SHP77 treated with DMSO at 0.1 percent for 48 hours (cell line): ENCODE data around the gene SLC7A6.
A peak's percentile ranks its signal among the peaks of the same experiment; 100 is the strongest.

Experiments used
- DNase-seq: peaks from one replicate; lab custom pipeline; 2025; lab: John Stamatoyannopoulos, UW

SLC7A6 gene

GRCh38 chr16:68306633-68307032, 42.3 kb downstream of the SLC7A6 start:
- no peak for DNase-seq

DNA sequence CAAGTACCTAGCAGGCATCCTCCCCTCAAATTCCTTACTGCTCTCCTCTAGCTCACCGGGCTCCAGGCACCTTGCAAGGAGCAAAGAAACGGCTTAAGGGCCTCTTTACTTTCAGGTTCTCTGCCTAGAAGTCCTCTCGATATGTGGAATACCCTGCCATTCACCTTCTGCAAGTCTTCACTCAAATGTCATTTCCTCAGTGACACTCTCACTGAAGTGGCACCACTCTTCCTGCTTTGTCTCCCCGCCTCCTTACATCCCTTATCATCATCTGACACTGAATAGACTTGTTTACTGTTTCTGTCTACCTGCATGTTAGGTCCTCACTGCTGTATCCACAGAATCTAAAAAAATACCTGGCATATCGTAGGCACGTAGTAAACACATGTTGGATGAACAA, 45.5 kb downstream of the SLC7A6 start:
- DNase-seq = no peak

- no peak for DNase-seq
Measured at GRCh38 chr16:68310437-68310773, 46.1 kb downstream of the SLC7A6 start.

- peak; percentile 73 for DNase-seq
Measured at GRCh38 chr16:68310774-68311511, 46.6 kb downstream of the SLC7A6 start, which contains the start of the genes PRMT7 and SLC7A6OS. PRMT7 (plus strand) TSS chr16:68311019; CDS start chr16:68315980, 4,961 bp downstream. SLC7A6OS (minus strand) TSS chr16:68310946; CDS start chr16:68310926, 20 bp downstream.

DNA sequence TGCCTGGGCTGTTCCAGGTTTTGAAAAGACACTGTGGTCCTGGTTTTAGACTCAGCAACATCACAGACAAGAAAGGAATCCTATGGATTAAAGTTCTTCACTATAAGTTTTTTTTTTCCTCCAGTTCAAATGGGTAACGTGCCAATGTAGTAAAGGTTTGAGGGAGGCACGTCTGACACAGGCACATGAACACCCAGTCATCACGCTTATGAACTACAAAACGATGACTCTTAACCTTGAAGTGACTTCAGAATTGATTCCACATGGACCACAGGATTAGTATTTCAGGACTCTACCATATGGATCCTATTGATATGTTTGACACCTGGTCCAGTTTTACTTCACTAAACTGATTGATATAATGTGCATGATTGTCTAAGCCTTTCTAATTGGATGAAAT, 48.8 kb downstream of the SLC7A6 start:
- no peak for DNase-seq

GRCh38 chr16:68319185-68319908, 55.0 kb downstream of the SLC7A6 start:
- no peak for DNase-seq

DNA sequence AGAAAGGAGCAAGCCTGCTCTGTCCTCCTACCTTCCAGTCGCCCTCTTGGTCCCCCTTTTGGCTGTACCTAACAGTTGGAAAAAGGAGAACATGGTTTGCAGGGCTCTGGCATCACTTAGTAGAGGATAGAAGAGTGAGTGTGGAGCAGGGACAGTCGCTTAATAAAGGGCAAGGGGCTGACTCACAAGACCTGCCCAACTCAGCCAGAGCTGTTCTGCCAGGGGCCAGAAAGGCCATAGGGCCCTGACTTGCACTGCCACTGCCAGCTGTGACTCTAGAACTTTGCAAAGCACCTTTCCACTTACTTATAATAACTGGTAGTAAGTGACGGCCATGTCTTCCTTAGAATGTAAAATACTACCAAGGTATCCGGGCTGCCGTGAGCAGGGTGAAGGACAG, 60.0 kb downstream of the SLC7A6 start:
- no peak for DNase-seq

DNA sequence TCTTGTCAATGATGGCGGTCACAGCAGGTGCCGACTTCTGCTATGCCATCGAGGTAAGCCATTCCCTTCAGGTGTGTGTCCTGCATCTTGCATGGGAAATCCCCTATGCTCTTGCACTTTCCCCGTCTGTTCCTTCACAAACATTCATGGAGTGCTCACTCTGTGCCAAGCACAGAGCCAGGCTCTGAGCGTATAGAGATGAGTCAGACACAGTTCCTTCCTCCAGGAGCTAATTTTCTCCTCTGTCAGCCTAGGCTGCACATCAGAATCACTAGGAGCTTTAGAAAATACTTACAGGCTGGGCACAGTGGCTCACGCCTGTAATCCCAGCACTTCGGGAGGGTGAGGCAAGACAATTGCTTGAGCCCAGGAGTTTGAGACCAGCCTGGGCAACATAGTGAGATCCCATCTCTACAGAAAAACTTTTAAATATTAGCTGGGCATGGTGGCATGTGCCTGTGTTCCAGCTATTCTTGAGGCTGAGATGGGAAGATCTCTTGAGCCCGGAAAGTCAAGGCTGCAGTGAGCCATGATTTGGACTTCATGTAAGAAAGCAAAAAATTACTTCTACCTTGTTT, 60.5 kb downstream of the SLC7A6 start:
- no peak for DNase-seq

GRCh38 chr16:68328151-68328859, 64.0 kb downstream of the SLC7A6 start:
- peak; percentile 58 for DNase-seq

- DNase-seq = no peak
Measured at GRCh38 chr16:68328860-68329390, 64.6 kb downstream of the SLC7A6 start.

DNA sequence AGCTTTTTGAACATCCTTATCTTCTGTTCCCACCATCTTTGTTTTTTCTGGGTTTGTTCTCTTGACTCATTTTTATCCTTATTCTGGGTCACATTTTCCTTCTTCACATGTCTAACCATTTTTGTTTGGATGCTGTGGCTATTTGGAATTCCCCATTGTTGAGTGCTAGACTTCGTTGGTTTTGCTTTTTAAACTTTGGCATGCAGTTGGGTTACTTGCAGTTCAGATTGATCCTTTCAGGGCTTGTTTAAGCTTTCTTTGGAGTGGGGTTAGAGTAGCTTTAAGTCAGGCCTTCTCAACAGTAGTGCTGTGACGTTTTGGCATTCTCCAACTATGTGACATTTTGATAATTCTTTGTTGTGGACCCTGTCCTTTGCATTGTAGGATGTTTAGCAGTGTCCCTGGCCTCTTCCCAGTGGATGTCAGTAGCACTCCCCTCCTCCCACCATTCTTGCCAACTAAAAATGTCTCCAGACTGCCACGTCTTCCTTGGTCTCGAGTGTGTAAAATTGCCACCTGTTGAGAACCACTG, 67.6 kb downstream of the SLC7A6 start:
- DNase-seq = no peak

- no peak for DNase-seq
Measured at GRCh38 chr16:68332411-68333121, 68.2 kb downstream of the SLC7A6 start.

GRCh38 chr16:68335175-68335574, 70.8 kb downstream of the SLC7A6 start:
- DNase-seq = no peak

DNA sequence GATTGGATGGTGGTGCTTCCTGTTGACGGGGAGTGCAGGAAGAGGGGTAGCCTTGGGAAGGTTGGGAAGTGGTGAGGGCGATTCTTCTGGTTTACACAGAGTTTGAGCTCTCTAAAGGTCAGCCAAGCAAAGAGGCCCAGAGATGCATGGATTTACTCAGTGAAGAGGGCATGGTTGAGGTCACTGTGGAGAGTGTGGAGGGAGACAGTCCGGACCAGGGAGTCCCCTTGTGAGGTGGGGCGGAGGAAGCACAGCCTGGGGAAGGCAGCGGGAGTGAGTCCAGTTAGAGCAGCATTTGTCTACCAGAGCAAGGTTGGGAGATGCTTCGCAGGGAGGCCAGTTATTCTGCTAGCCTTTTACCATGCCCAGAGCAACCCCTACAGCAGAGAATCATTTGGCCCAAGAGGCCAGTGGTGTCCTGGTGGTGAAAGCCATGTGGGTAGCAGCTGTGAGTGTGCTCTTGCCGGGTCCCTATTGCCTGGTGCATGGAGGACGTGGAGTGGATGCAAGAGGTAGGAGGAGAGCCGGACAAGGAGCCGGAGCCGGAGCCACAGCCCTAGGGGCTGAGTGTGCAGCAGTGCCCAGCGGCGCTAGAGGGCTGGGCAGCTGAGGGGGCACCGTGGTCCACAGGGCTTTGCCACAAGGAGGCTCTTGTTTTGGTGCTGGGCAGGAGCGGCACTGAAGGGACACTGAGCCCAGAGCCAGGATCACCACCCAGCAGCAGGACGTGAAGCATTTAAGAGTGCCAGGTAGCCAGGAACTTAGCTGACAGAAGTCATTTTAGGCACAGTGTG, 74.2 kb downstream of the SLC7A6 start:
- DNase-seq = no peak

- no peak for DNase-seq
Measured at GRCh38 chr16:68339214-68339613, 74.9 kb downstream of the SLC7A6 start.

DNA sequence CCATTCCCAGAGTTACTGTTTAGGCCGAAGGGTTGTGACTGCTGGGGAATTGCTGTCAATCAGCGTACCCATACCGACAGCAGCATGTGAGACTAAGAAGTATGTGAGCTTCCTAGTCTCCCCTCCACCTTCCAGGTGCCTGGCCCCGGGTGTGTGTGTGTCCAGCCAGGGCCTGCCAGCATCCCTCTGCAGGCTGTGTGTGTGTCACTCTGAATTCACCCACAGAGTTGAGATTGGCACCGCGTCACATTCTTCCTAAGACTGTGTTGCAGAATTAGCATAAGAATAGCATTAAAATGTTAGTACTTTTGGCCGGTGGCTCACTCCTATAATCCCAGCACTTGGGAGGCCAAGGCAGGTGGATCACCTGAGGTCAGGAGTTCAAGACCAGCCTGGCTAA, 78.3 kb downstream of the SLC7A6 start:
- DNase-seq = no peak

DNA sequence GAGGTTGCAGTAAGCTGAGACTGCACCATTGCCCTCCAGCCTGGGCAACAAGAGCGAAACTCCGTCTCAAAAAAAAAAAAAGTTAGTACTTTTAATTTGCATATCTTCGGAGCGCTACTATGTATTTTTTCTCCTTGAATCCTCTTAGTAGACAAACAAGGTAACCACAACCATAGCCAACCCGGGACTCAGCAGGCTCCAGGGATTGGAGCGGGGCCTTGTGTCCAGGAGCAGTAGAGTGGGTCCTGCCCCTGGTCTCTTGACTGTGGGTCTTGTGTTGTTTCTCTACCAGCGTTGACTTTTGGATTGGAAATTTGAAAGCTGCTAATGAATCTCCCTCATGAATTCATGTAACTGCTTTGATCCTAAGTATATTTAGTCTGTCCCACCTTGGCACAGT, 78.8 kb downstream of the SLC7A6 start:
- no peak for DNase-seq

DNA sequence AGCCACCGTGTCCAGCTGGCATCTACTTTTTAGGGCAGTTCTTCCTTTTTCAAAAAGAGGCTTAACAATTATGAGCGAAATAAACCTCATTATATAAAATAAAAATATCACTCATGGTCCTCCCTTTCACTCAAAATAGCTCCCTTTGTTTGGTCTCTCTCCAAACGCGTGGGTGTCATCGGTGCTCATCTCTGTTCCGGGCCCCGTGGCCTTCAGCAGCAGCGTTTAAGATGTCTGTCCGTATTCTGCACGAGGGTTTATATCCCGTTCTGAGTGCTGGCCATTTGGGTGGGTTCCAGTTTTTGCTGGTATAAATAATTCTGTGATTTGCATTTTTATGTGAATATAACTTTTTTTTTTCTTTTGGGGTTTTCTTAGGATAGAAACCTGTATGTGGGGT, 79.9 kb downstream of the SLC7A6 start:
- DNase-seq = no peak

- DNase-seq = no peak
Measured at GRCh38 chr16:68345351-68345810, 81.1 kb downstream of the SLC7A6 start.

- no peak for DNase-seq
Measured at GRCh38 chr16:68345958-68346635, 81.8 kb downstream of the SLC7A6 start.
